Epidermal melanocyte (primary cell): ENCODE data around the gene ANKRD12.
"Not testable (repeated sequence)": the region's sequence is repeated elsewhere in the genome, so short reads cannot be mapped to it uniquely, and the experiment has no call there.

Experiments
- DNase-seq: peaks from one replicate; pipeline ENCODE4 v3.0.0; 2011; ENCODE audit warnings: low spot score; ENCODE audit not compliant: insufficient read length

The ANKRD12 gene

GRCh38 chr18:9136315-9137155 is at the start of gene ANKRD12:
Gene ANKRD12, plus strand, starts transcription at chr18:9136781. Its CDS starts 45,652 bp downstream, at chr18:9182433.
- peak; percentile 90 for DNase-seq

GRCh38 chr18:9087144-9087543 is 49.4 kb upstream of the ANKRD12 start:
- DNase-seq = no peak

GRCh38 chr18:9088252-9088651 is 48.3 kb upstream of the ANKRD12 start:
- no peak for DNase-seq

DNA sequence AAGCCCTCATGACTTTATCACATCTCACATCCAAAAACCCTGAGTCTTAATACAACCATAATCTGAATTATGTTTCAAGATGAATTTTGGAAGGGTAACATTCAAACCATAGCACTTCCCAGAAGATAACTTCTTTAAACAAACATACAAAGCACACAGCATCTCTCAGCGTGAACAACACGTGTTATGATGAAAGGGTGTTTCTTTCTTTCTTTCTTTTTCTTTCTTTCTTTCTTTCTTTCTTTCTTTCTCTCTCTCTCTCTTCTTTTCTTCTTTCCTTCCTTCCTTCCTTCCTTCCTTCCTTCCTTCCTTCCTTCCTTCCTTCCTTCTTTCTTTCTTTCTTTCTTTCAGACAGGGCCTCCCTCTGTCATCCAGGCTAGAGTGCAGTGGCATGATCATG is 47.9 kb upstream of the ANKRD12 start:
- not testable (repeated sequence) for DNase-seq

- DNase-seq = no peak
Measured at GRCh38 chr18:9090578-9090977, 46.0 kb upstream of the ANKRD12 start.

- no peak for DNase-seq
Measured at GRCh38 chr18:9091066-9091476, 45.5 kb upstream of the ANKRD12 start.

- DNase-seq = no peak
Measured at GRCh38 chr18:9092665-9093064, 43.9 kb upstream of the ANKRD12 start.

DNA sequence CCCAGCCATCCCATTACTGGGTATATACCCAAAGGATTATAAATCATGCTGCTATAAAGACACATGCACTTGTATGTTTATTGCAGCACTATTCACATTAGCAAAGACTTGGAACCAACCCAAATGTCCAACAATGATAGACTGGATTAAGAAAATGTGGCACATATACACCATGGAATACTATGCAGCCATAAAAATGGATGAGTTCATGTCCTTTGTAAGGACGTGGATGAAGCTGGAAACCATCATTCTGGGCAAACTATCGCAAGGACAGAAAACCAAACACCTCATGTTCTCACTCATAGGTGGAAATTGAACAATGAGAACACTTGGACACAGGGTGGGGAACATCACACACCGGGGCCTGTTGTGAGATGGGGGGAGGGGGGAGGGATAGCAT is 43.5 kb upstream of the ANKRD12 start:
- DNase-seq = not testable (repeated sequence)

GRCh38 chr18:9094307-9095226 is 42.0 kb upstream of the ANKRD12 start:
- DNase-seq = no peak

DNA sequence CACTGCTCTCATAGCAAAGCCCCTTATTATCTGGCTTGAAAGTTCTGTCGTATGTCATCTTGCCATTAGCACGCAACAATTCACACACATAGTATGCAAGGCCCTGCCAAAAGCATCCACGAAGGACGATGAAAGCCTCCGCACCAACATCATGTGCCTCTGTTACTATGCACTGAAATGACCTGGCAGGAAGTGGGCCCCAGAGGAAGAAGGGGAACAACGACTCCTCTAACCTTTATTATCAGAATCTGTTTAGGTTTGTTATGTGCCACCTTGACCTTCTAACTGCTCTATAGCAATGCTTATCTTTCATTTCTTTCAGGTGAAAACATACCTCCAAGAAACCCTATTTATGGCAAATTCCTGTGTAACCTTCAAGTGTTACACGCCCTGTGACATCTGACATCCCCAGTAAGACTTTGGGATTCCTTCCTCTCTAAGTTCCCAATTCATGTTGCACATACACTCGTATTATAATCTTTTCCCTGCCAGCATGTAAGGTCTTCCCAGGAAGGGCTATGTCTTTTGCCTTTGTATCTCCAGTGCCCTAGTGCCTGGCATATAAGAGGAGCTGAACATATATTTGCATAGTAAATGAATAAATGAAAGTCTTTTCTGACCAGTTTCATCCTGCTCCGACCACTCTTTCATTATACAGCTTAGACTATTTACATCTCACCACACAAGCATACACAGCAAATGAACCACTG is 41.1 kb upstream of the ANKRD12 start:
- DNase-seq = no peak

- DNase-seq = no peak
Measured at GRCh38 chr18:9096007-9096371, 40.6 kb upstream of the ANKRD12 start.

DNA sequence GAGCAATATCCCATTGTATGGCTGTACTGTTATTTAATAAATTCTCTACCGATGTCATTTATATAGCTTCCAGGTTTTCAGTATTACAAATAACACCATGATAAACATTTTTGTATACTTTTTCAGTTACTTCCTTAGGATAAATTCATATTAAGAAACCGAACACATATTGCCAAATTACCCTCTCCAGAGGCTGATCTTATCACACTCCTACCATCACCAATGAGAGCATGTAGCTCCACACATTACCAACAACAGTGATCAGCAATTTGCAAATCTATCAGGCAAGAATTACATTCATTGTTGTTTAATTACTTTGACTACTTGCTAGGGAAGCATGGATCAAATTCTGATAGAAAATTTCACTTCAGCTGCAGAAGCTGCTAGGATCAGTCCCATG is 39.9 kb upstream of the ANKRD12 start:
- DNase-seq = no peak

- DNase-seq = no peak
Measured at GRCh38 chr18:9097349-9097748, 39.2 kb upstream of the ANKRD12 start.

GRCh38 chr18:9100796-9101195 is 35.8 kb upstream of the ANKRD12 start:
- no peak for DNase-seq

- DNase-seq = no peak
Measured at GRCh38 chr18:9101730-9102507, 34.7 kb upstream of the ANKRD12 start.

GRCh38 chr18:9102508-9103375 is 33.8 kb upstream of the ANKRD12 start, which contains the start of gene NDUFV2:
Gene NDUFV2, plus strand, starts transcription at chr18:9102699. Its CDS starts 45 bp downstream, at chr18:9102744.
- DNase-seq = peak; percentile 83

DNA sequence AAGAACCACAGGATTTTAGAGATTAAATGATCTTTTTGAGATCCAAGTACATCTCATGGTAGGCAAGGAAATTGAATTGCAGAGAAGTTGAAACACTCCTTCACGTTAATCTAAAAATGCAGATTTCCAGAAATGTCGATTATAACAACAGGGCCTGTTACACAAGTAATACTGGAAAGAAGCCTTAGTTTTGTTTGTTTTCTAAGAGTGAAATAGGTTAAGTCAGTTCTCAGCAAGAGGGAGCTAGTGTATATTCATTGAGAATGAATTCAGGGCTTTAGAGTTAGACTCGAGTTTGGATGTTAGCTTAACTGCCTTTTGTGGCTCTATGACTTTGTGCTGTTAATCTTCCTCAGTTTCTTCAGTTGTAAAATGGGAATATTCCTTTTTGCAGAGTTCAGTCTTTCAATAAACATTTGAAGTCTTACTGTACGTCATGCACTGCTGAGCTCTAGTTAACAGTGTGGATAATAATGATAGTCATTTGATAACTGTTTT is 33.2 kb upstream of the ANKRD12 start:
- DNase-seq = no peak

- no peak for DNase-seq
Measured at GRCh38 chr18:9104244-9104901, 32.2 kb upstream of the ANKRD12 start.

- DNase-seq = no peak
Measured at GRCh38 chr18:9105420-9105819, 31.2 kb upstream of the ANKRD12 start.
